ENCODE measurements around the gene PRKAG1.

The PRKAG1 gene

GRCh38 chr12:49043856-49044258, 25.3 kb upstream of the PRKAG1 start:
- peak; percentile 58 for DNase-seq
- H3K27ac ChIP-seq (ENCODE audit: low read length): no peak overlapping the region
- no peaks in the 10 kb centered on the region for H3K9me2 ChIP-seq (replicated peaks; ENCODE audit: insufficient read depth, low read length)
- H3K79me2 ChIP-seq (ENCODE audit: low read length): no peaks in the 10 kb centered on the region
- no peak overlapping the region for H2AFZ ChIP-seq (ENCODE audit: low read length)
- H3K4me1 ChIP-seq (ENCODE audit: low read length): no peaks in the 10 kb centered on the region
- no peak overlapping the region for H3K4me2 ChIP-seq (ENCODE audit: low read depth, low read length)
- no peak overlapping the region for H3K4me3 ChIP-seq (ENCODE audit: low read length)
- no peaks in the 10 kb centered on the region for H3F3A ChIP-seq (ENCODE audit: insufficient read depth, low read length)
- TF ChIP-seq EZH2phosphoT487 (IDR thresholded peaks at IDR 0.05; ENCODE audit: low read length): no peak
- TF ChIP-seq CTCF (IDR thresholded peaks at IDR 0.05; ENCODE audit: low read length): peak; percentile 79
- H3K27me3 ChIP-seq (replicated peaks; ENCODE audit: insufficient read depth, low read length): no peaks in the 10 kb centered on the region
- no peaks in the 10 kb centered on the region for H4K20me1 ChIP-seq (ENCODE audit: insufficient read depth, low read length)
- H3K36me3 ChIP-seq (replicated peaks; ENCODE audit: insufficient read depth, low read length): no peaks in the 10 kb centered on the region; the same call in 1 of the 2 replicates
- no peak overlapping the region for H3K9ac ChIP-seq (ENCODE audit: low read length)
- no peaks in the 10 kb centered on the region for H3K9me3 ChIP-seq (replicated peaks; ENCODE audit: insufficient read depth, low read length)

GRCh38 chr12:49043241-49043640, 24.7 kb upstream of the PRKAG1 start:
- H3K4me2 ChIP-seq (ENCODE audit: low read depth, low read length): no peak overlapping the region
- H3K9me3 ChIP-seq (replicated peaks; ENCODE audit: insufficient read depth, low read length): no peaks in the 10 kb centered on the region
- H3K27me3 ChIP-seq (replicated peaks; ENCODE audit: insufficient read depth, low read length): no peaks in the 10 kb centered on the region
- no peak overlapping the region for H3K27ac ChIP-seq (ENCODE audit: low read length)
- no peak for TF ChIP-seq EZH2 (optimal IDR thresholded peaks at IDR 0.05; ENCODE audit: low read depth, low read length)
- no peak for TF ChIP-seq EZH2phosphoT487 (IDR thresholded peaks at IDR 0.05; ENCODE audit: low read length)
- H3K79me2 ChIP-seq (ENCODE audit: low read length): no peaks in the 10 kb centered on the region
- H3F3A ChIP-seq (ENCODE audit: insufficient read depth, low read length): no peaks in the 10 kb centered on the region
- H3K4me3 ChIP-seq (ENCODE audit: low read length): no peak overlapping the region
- no peaks in the 10 kb centered on the region; the same call in 1 of the 2 replicates for H3K36me3 ChIP-seq (replicated peaks; ENCODE audit: insufficient read depth, low read length)
- H3K9me2 ChIP-seq (replicated peaks; ENCODE audit: insufficient read depth, low read length): no peaks in the 10 kb centered on the region
- H4K20me1 ChIP-seq (ENCODE audit: insufficient read depth, low read length): no peaks in the 10 kb centered on the region
- H2AFZ ChIP-seq (ENCODE audit: low read length): no peak overlapping the region
- no peak for DNase-seq
- H3K4me1 ChIP-seq (ENCODE audit: low read length): no peaks in the 10 kb centered on the region
- no peak overlapping the region for H3K9ac ChIP-seq (ENCODE audit: low read length)

GRCh38 chr12:49041881-49042484, 23.4 kb upstream of the PRKAG1 start:
- H3K27ac ChIP-seq (ENCODE audit: low read length): no peak overlapping the region
- H2AFZ ChIP-seq (ENCODE audit: low read length): no peak overlapping the region
- no peak for TF ChIP-seq EZH2phosphoT487 (IDR thresholded peaks at IDR 0.05; ENCODE audit: low read length)
- TF ChIP-seq EZH2 (optimal IDR thresholded peaks at IDR 0.05; ENCODE audit: low read depth, low read length): no peak
- no peak for TF ChIP-seq CTCF (IDR thresholded peaks at IDR 0.05; ENCODE audit: low read length)
- H3K4me1 ChIP-seq (ENCODE audit: low read length): no peaks in the 10 kb centered on the region
- no peaks in the 10 kb centered on the region for H4K20me1 ChIP-seq (ENCODE audit: insufficient read depth, low read length)
- H3K4me2 ChIP-seq (ENCODE audit: low read depth, low read length): no peak overlapping the region
- no peaks in the 10 kb centered on the region for H3K9me2 ChIP-seq (replicated peaks; ENCODE audit: insufficient read depth, low read length)
- H3K9ac ChIP-seq (ENCODE audit: low read length): no peak overlapping the region
- no peak overlapping the region for H3K4me3 ChIP-seq (ENCODE audit: low read length)
- no peaks in the 10 kb centered on the region for H3F3A ChIP-seq (ENCODE audit: insufficient read depth, low read length)
- H3K9me3 ChIP-seq (replicated peaks; ENCODE audit: insufficient read depth, low read length): no peaks in the 10 kb centered on the region
- no peaks in the 10 kb centered on the region for H3K27me3 ChIP-seq (replicated peaks; ENCODE audit: insufficient read depth, low read length)
- DNase-seq: no peak
- no peaks in the 10 kb centered on the region; the same call in 1 of the 2 replicates for H3K36me3 ChIP-seq (replicated peaks; ENCODE audit: insufficient read depth, low read length)
- no peaks in the 10 kb centered on the region for H3K79me2 ChIP-seq (ENCODE audit: low read length)
